ENCODE data around the gene PPM1L.

PPM1L gene

DNA sequence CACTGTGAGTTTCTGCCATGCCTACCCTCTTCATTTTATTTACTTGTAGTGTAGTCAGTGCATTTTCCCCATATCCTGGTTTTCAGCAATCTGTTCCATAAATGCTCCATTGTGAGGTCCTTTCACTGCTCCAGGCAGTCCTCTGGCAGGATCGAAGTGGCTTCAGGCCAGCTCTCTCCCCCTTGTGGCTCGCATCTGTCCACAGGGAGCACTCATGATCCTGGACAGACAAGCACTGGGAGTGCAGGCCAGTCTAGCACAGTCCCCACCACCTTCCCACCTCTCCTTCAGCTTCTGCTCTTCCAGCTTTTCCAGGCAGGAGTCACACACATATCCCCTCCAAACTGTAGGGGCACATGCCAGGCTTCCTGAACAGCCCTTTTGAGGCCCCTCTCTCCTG lies 173.6 kb downstream of the PPM1L start:
- no peak for TF ChIP-seq ZNF274 (IDR thresholded peaks at IDR 0.05; ENCODE audit: low read depth, low read length)
- H3K4me3 ChIP-seq (ENCODE audit: low read length): no peak overlapping the region

- no peak for TF ChIP-seq ZNF274 (IDR thresholded peaks at IDR 0.05; ENCODE audit: low read depth, low read length)
- no peak overlapping the region for H3K4me3 ChIP-seq (ENCODE audit: low read length)
Observed at GRCh38 chr3:160931474-160931873, 175.4 kb downstream of the PPM1L start.

- no peak for TF ChIP-seq ZNF274 (IDR thresholded peaks at IDR 0.05; ENCODE audit: low read depth, low read length)
- H3K4me3 ChIP-seq (ENCODE audit: low read length): no peak overlapping the region
Observed at GRCh38 chr3:160935413-160936095, 179.5 kb downstream of the PPM1L start.

DNA sequence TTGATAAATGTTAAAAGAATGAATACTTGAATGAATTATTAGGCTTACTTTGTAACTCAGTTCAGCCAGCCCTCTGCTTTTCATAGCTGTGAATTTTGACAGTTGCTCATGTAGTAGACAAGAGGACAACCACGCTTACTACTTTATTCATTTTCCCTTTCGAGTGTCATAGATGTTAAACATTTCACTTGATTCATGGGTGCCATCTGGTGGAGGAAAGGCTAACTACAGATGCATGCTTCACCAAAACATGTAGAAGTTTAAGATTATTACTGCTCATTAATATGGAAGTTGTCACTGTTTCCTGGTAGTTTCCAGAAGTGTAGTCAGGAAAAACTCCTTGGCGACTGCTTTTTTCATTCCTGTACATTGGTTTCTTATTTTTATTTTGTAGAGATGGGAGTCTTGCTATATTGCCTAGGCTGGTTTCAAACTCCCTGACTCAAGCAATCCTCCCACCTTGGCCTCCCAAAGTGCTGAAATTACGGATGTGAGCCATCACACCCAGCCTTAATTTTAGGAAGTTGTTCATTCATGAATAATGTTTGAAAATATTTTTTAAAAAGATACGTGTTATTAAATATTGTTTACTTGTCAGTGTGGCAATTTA lies 186.0 kb downstream of the PPM1L start:
- H3K4me3 ChIP-seq (ENCODE audit: low read length): no peak overlapping the region
- TF ChIP-seq ZNF274 (IDR thresholded peaks at IDR 0.05; ENCODE audit: low read depth, low read length): no peak

- no peak for TF ChIP-seq ZNF274 (IDR thresholded peaks at IDR 0.05; ENCODE audit: low read depth, low read length)
- H3K4me3 ChIP-seq (ENCODE audit: low read length): no peak overlapping the region
Observed at GRCh38 chr3:160943996-160944395, 188.0 kb downstream of the PPM1L start.

DNA sequence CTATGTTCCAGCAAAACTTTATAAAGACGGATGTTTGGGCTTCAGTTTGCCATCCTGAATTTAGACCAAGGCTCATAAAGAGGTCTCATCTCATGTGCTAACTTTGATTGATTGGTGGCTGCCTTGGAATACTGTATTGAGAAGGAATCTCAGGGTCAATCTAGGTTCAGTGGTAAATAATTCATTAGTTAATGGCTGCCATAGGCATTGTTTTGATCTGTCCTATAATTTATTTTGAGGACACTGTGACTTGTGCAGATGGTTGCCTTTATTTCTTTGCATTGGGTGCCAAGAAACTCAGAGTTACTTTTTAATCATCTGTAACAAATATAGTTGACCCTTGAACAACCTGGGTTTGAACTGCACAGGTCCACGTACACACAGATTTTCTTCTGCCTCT lies 189.3 kb downstream of the PPM1L start:
- TF ChIP-seq ZNF274 (IDR thresholded peaks at IDR 0.05; ENCODE audit: low read depth, low read length): no peak
- H3K4me3 ChIP-seq (ENCODE audit: low read length): no peak overlapping the region

GRCh38 chr3:160948273-160948672 lies 192.2 kb downstream of the PPM1L start:
- no peak overlapping the region for H3K4me3 ChIP-seq (ENCODE audit: low read length)
- TF ChIP-seq ZNF274 (IDR thresholded peaks at IDR 0.05; ENCODE audit: low read depth, low read length): no peak

GRCh38 chr3:160949460-160949859 lies 193.4 kb downstream of the PPM1L start:
- TF ChIP-seq ZNF274 (IDR thresholded peaks at IDR 0.05; ENCODE audit: low read depth, low read length): no peak
- H3K4me3 ChIP-seq (ENCODE audit: low read length): no peak overlapping the region

DNA sequence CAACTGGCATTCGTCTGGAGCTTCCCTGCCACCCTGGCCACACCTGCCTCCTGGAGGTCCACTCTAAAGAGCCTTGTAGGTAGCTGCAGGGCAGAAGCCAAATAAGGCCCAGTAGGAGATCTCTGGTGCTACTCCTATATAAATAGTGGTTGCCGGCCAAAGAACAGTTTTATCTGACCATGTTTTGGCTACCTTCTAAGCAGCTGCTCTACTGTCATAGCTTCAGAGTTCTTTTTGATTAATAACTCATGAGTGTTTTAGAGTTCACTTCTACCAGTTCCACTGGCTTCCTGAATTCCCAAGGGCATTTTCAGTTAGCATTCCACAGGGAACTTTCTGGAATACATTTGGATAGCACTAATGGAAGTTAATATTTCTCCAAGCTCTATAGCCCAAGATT lies 194.5 kb downstream of the PPM1L start:
- no peak for TF ChIP-seq ZNF274 (IDR thresholded peaks at IDR 0.05; ENCODE audit: low read depth, low read length)

DNA sequence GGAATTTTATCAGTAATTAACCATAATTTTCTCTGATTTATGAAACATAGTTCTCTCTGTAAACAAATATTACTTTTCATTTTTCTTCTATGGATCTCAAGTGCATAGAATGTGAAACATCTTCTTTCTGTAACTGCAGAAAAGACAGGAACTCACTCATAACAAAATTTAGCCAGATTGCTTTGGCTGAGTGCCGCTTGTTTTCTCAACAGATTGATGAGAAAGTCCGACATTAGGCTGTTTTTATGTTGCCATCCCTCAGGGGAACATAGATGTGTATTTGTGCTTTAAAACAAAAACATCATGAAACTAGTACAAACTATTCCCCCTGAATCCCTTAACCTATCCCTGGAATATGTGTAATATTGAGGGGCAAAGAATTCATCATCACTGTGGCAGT lies 194.9 kb downstream of the PPM1L start:
- H3K4me3 ChIP-seq (ENCODE audit: low read length): no peak overlapping the region
- no peak for TF ChIP-seq ZNF274 (IDR thresholded peaks at IDR 0.05; ENCODE audit: low read depth, low read length)

More for the DNA sequence above, 194.5 kb downstream of the PPM1L start:
- no peak overlapping the region for H3K4me3 ChIP-seq (ENCODE audit: low read length)

DNA sequence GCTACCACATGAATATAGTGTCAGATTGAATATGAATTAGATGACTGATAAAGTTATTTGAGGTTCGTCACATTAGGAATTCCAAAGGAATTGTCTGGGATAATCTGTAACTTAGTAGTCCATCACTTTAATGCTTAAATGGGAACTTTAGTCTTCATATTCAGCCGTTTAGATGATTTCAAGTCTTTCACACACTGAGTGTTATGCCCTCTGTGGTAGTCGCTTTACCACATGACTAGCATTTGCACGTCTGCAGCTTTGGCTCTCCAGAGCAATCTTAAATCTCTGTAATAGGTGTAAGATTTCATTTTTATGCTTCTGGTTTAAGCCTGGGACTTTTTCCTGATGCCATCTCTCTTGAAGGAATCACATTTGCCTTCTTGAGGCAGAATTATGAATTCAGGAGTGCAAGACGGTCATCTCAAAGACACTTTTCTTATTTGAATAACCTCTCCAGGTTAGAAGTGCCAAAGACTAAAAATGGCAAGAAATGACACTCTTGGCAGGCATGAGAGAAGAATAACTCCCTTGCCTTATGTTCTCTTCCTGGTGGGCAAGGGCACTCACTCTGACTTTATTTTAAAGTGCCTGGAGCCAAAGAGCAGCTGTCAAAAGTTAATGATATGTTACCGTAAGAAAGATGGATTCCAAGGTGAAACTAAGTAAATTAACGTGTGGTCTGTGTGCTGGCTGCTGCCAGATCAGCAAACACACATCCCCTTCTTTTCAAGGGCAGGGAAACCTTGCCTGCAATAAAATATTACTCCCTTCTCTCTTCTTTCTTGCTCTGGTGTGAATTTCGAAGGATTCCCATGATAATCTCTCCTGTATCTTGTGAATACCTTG lies 195.8 kb downstream of the PPM1L start:
- no peak for TF ChIP-seq ZNF274 (IDR thresholded peaks at IDR 0.05; ENCODE audit: low read depth, low read length)
- no peak overlapping the region for H3K4me3 ChIP-seq (ENCODE audit: low read length)

GRCh38 chr3:160953686-160954085 lies 197.7 kb downstream of the PPM1L start:
- H3K4me3 ChIP-seq (ENCODE audit: low read length): no peak overlapping the region
- no peak for TF ChIP-seq ZNF274 (IDR thresholded peaks at IDR 0.05; ENCODE audit: low read depth, low read length)

DNA sequence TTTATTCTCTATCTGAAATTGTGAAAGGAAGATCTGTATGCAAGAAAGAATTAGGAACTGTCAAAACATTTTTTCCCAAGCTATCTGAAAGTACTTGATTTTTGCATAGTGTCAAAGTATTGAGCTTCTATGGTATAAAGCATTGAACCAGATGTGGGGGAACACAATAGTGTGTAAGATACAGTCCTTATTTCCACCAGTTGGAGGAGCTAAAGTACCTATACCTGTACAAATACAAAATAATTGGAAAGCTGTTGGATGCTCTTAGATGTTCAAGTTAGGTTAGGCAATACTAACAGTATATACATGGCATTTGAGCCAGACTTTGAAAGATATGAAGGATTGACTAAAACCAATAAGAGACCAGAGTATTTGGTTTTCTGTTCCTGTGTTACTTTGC lies 200.8 kb downstream of the PPM1L start:
- TF ChIP-seq ZNF274 (IDR thresholded peaks at IDR 0.05; ENCODE audit: low read depth, low read length): no peak
- no peak overlapping the region for H3K4me3 ChIP-seq (ENCODE audit: low read length)

- H3K4me3 ChIP-seq (ENCODE audit: low read length): no peak overlapping the region
- TF ChIP-seq ZNF274 (IDR thresholded peaks at IDR 0.05; ENCODE audit: low read depth, low read length): no peak
Observed at GRCh38 chr3:160960568-160960967, 204.5 kb downstream of the PPM1L start.

DNA sequence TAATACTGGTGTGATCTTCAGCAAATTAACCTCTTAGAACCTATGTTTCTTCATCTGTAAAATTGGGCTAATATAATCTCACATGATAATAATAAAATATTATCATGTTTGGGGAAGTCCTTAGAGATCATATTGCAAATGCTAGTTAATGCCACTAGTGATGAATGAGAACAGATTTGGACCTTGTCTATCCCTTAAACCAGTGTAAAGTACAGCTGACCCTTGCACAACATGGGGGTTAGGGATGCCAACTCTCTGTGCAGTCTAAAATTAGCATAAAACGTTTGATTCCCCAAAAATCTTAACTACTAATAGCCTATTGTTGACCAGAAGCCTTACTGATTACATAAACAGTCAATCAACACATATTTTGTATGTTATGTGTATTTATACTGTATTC lies 207.9 kb downstream of the PPM1L start:
- TF ChIP-seq ZNF274 (IDR thresholded peaks at IDR 0.05; ENCODE audit: low read depth, low read length): no peak
- no peak overlapping the region for H3K4me3 ChIP-seq (ENCODE audit: low read length)

Measured in GM08714 (cell line).